ENCODE measurements around the gene CDC42SE1.

Gene CDC42SE1

GRCh38 chr1:151059109-151060006, at the start of gene CDC42SE1:
Gene CDC42SE1 (minus strand): TSS chr1:151059622. CDS start chr1:151055730, 3,892 bp downstream.
- peak; percentile 70 for DNase-seq (ENCODE audit: low read depth)

DNA sequence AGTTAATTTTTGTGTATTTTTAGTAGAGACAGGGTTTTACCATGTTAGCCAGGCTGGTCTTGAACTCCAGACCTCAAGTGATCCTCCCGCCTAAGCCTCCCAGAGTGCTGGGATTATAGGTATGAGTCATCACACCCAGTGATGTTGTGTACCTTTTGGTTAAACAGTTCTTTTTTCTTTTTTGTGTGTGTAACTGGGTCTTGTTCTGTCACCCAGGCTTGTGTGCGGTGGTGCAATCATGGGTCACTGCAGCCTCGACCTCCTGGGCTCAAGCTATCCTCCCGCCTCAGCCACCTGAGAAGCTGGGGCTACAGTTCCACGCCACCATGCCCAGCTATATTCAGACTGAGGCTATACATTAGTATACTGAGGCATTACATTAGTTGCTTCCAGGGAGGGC, 48.9 kb upstream of the CDC42SE1 start:
- DNase-seq (ENCODE audit: low read depth), result no peak

- DNase-seq (ENCODE audit: low read depth), result no peak
Measured at GRCh38 chr1:151106894-151107293, 47.5 kb upstream of the CDC42SE1 start.

GRCh38 chr1:151104630-151105029, 45.2 kb upstream of the CDC42SE1 start:
- no peak for DNase-seq (ENCODE audit: low read depth)

GRCh38 chr1:151098126-151098525, 38.7 kb upstream of the CDC42SE1 start:
- no peak for DNase-seq (ENCODE audit: low read depth)

GRCh38 chr1:151097426-151097825, 38.0 kb upstream of the CDC42SE1 start:
- peak; percentile 53 for DNase-seq (ENCODE audit: low read depth)

DNA sequence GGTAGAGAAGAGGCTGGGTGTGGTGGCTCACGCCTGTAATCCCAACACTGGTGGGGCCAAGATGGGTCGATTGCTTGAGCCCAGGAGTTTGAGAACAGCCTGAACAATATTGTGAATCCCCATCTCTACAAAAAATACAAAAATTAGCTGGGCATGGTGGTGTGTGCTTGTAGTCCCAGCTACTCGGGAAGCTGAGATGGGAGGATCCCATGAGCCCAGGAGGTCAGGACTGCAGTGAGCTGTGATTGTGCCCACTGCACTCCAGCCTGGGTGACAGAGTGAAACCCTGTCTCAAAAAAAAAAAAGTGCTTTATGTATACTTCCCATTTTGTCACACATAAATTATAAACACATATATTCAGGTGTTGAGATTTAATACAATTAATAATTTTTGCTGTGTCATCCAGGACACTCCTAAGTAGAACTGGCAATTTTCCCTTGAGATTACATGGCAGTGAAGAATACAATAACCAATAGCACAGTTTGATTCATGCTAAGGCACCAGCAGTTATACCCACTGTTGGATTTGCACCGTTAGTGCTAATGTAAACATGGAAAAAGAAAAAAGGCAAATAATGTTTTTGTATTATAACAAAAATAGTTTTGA, 26.6 kb upstream of the CDC42SE1 start:
- DNase-seq (ENCODE audit: low read depth), result no peak

DNA sequence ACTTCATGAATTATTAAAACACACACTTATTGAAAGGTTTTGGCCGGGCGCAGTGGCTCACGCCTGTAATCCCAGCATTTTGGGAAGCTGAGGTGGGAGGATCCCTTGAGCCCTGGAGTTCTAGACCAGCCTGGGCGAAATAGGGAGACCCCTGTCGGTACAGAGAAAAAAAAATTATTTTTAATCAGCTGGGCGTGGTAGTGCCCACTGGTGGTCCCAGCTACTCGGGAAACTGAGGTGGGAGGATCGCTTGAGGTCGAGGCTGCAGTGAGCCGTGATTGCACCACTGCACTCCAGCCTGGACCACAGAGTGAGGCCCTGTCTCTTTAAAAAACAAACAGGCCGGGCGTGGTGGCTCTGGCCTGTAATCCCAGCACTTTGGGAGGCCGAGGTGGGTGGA, 12.8 kb upstream of the CDC42SE1 start:
- no peak for DNase-seq (ENCODE audit: low read depth)

DNA sequence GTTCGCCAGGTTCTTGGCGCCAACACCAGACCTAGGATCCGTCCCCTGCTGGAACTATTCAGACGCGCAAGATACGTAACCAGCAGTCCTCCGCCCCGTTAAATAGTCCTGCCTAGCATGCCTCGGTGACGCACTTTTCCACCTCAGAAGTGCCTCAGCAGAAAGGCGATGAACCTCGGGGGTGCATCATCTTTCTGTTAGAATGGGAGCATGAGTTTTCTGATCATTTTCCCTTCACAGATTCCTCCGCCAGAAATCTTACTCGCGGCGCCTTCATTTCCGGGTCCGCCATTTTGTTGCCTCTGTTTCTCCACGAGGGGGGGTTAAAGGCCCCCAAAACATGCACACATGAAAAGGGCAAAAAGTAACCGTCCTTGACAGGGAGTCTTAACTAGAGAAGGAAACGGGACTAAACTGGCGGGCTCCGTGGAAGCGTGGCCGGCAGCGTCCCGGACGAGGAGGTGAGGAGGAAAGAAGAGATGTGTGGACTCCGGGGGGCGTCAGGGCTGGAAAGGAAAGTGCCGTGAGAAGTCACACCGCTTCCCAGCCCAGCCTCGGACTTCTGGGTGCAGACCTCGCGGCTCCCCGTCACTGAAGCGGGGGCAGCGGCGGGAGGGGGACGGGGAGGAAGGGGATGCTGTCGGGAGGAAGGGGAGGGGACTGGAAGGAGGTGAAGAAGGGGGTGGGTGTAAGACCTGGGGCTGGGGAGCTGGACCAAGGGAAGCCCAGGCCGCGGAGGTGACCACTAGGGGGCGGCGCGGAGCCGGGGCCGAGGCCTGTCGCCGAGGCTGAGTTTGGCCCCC, 11.3 kb upstream of the CDC42SE1 start, which contains the start of gene GABPB2:
Gene GABPB2 (plus strand): TSS at position 288 of the 803 bp plus-strand sequence. CDS start 17,429 bp downstream, outside the sequence.
- peak; percentile 99 for DNase-seq (ENCODE audit: low read depth)

GRCh38 chr1:151069103-151069486, 9.7 kb upstream of the CDC42SE1 start:
- no peak for DNase-seq (ENCODE audit: low read depth)

DNA sequence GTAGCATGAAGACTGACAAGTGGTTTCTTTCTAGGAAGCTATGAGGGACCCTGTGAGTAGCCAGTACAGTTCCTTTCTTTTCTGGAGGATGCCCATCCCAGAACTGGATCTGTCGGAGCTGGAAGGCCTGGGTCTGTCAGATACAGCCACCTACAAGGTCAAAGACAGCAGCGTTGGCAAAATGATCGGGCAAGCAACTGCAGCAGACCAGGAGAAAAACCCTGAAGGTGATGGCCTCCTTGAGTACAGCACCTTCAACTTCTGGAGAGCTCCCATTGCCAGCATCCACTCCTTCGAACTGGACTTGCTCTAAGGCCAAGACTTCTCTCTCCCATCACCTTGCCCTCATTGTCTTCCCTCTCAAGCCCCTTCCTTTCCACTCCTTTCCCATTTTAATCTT, 7.8 kb upstream of the CDC42SE1 start:
- no peak for DNase-seq (ENCODE audit: low read depth)

DNA sequence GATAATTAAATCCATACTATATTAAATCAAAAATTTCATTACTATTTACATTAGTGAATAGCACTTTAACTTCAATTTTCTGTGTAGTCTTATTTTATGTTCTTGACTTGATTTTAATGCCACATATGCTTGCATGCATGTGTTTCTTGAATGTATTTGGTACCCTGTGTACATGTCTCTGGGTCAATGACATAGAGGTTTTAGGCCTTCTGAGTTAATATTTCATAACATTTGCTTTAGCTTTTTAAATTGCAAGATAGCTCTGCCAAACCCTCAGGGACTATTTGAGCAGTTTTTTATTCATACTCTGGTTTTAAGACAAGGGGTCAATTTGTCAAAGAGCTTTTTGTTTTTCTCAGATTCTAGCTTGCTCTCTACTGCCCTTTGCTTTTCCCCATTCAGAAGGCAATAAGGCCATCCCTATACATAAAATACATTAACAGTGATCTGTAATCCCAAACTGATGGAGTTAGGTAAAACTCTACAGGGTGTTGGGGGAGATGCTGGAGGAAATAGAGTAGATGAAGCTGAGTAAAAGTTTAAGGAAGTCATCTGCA, 5.7 kb upstream of the CDC42SE1 start:
- DNase-seq (ENCODE audit: low read depth), result no peak

DNA sequence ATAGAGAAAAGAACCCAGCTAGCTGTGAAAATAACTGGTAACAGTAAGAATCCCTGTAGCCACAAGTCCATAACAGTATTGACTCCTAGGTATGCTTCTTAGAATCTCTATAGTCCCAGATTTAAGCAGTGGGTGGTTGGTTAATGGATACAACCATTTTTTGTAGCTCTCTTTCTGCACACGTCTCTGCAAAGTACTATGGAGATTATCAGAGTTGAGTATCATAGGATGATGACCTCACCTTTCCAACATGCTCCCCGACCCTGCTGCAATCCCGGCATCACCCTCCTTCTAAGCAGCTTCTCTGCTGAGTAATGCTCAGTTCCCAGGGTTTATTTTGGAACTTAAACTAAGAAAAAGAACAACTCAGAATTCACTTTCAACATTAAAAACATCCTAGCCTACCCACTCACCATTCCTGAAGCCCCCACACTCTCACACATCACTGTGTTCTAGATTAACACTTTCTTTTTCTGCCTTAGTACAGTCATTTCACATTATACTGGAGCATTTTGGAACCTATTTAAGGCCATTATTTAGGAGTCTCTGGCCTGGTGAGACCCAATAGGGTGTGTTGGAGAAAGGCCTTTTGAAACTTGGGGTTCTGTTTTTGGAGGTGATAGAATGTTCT, 3.4 kb upstream of the CDC42SE1 start:
- peak; percentile 43 for DNase-seq (ENCODE audit: low read depth)

GRCh38 chr1:151061704-151062103, 2.3 kb upstream of the CDC42SE1 start:
- no peak for DNase-seq (ENCODE audit: low read depth)

GRCh38 chr1:151060657-151061421, 1.4 kb upstream of the CDC42SE1 start:
- DNase-seq (ENCODE audit: low read depth), result no peak

GRCh38 chr1:151060007-151060656, 710 bp upstream of the CDC42SE1 start, which contains the start of gene MLLT11:
Gene MLLT11 (plus strand): TSS chr1:151060397. CDS start chr1:151067225, 6,828 bp downstream.
- DNase-seq (ENCODE audit: low read depth), result peak; percentile 19

- DNase-seq (ENCODE audit: low read depth), result peak; percentile 5
Measured at GRCh38 chr1:151058692-151059091, 730 bp downstream of the CDC42SE1 start.

DNA sequence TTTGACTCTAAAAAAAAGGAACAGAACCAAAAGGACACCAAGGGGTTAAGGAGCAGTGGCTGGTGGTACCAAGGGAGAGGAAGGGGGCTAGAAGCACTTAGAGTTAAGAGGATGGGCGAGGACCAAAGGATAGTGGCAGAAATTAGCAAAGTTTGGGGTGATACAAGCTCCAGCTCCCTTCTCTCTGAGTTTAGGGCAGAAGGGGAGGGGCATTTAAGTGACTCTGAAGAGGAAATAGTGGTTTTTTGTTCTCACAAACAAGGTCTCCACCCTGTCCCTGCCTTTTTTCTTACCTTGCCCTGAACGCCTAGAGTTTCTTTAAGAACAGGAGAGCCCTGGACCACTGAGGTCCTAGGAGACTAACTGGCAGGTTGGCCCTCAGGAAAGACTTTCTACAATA, 3.3 kb downstream of the CDC42SE1 start:
- no peak for DNase-seq (ENCODE audit: low read depth)

GRCh38 chr1:151055581-151055980, 3.8 kb downstream of the CDC42SE1 start:
- DNase-seq (ENCODE audit: low read depth), result no peak

DNA sequence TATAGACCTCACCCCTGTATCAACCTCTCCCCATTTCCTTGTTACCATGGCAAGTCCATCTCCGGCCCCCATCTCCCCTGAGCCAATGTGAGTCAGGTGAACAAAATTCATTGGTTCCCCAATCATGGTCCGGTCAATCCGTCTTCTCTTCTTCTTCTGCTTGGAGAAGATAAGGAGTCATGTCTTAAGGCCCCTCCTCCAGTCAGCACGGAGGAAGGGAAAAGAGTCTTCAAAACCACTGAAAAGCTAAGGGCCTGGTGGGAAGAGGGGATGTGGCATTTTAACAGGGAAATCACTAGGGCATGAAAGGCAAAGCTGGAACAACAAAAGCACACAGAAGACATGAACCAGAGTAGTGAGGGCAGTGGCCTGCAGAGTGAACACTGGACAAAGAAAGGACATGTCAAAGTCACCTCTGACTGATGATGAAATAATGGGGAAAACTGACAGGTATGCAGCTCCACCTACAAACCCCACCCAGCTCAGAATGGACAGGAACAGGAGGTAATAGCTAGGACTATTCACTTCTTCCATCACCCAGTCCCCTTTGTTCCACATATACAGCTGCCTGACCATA, 4.4 kb downstream of the CDC42SE1 start:
- DNase-seq (ENCODE audit: low read depth), result no peak
